Measurements from ENCODE around the gene CYP11A1. TPM values are rescaled to one million over a fixed set of nuclear protein-coding genes. Genes with fewer than 3 reads are reported as not detected.

CYP11A1 gene
- total and polyA plus RNA-seq, 10 of the 15 experiments (the other 5 are each of a cell fraction or from before 2014, with no cell fraction given) = 0.11 to 1.2 (median 0.23) TPM; not detected in 5

- TF ChIP-seq KLF5 (IDR thresholded peaks at IDR 0.05; ENCODE audit: partially characterized antibody) = no peak
- TF ChIP-seq HDGF (IDR thresholded peaks at IDR 0.05) = peak; percentile 23; the same call in 1 of the 2 replicates
- TF ChIP-seq MTA3 (IDR thresholded peaks at IDR 0.05; ENCODE audit: borderline replicate concordance, low read length) = no peak
- TF ChIP-seq TCF12 (IDR thresholded peaks at IDR 0.05; ENCODE audit: low read depth, low read length) = 0 out of 2 replicates have a peak, but pooled peaks have one; percentile 43
- TF ChIP-seq EP300 (IDR thresholded peaks at IDR 0.05; ENCODE audit: borderline replicate concordance in 1 of 2, control insufficient read depth in 1 of 2, low read depth in 2 of 2, low read length in 2 of 2) = no peak
- TF ChIP-seq, protein P1, sequence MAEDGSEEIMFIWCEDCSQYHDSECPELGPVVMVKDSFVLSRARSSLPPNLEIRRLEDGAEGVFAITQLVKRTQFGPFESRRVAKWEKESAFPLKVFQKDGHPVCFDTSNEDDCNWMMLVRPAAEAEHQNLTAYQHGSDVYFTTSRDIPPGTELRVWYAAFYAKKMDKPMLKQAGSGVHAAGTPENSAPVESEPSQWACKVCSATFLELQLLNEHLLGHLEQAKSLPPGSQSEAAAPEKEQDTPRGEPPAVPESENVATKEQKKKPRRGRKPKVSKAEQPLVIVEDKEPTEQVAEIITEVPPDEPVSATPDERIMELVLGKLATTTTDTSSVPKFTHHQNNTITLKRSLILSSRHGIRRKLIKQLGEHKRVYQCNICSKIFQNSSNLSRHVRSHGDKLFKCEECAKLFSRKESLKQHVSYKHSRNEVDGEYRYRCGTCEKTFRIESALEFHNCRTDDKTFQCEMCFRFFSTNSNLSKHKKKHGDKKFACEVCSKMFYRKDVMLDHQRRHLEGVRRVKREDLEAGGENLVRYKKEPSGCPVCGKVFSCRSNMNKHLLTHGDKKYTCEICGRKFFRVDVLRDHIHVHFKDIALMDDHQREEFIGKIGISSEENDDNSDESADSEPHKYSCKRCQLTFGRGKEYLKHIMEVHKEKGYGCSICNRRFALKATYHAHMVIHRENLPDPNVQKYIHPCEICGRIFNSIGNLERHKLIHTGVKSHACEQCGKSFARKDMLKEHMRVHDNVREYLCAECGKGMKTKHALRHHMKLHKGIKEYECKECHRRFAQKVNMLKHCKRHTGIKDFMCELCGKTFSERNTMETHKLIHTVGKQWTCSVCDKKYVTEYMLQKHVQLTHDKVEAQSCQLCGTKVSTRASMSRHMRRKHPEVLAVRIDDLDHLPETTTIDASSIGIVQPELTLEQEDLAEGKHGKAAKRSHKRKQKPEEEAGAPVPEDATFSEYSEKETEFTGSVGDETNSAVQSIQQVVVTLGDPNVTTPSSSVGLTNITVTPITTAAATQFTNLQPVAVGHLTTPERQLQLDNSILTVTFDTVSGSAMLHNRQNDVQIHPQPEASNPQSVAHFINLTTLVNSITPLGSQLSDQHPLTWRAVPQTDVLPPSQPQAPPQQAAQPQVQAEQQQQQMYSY (CRISPR knock-in tag; IDR thresholded peaks at IDR 0.05) = no peak
- TF ChIP-seq ZNF687 (IDR thresholded peaks at IDR 0.05) = peak; percentile 19; the same call in 1 of the 2 replicates
These were observed 36.1 kb upstream of the CYP11A1 start (continued) for GRCh38 chr15:74403588-74403919.
